Hepatocyte (in vitro differentiated cells): ENCODE results near the gene APOC1. TPM values are rescaled to one million over a fixed set of nuclear protein-coding genes. Genes with fewer than 3 reads are reported as not detected.
A peak's percentile ranks its signal among the peaks of the same experiment; 100 is the strongest.
"Not testable (repeated sequence)": the region's sequence is repeated elsewhere in the genome, so short reads cannot be mapped to it uniquely, and the experiment has no call there.

Experiments
- DNase-seq: peaks from one replicate; pipeline ENCODE4 v3.0.0-alpha.2; 2016; ENCODE audit warnings: low spot score
- H2AFZ ChIP-seq: fragments of 200-600 bp; sonication (generic); 2 replicates; pipeline ENCODE4 v1.6.0; 2016; ENCODE audit warnings: antibody characterized with exemption, mild to moderate bottlenecking
- H3K27ac ChIP-seq: fragments of 200-600 bp; sonication (generic); 2 replicates; pipeline ENCODE4 v1.5.1; 2016; ENCODE audit warnings: mild to moderate bottlenecking
- H3K27me3 ChIP-seq: fragments of 200-600 bp; sonication (generic); 2 replicates; pipeline ENCODE4 v1.6.1; 2016
- H3K36me3 ChIP-seq: fragments of 200-600 bp; sonication (generic); replicated peaks from 2 replicates; pipeline ENCODE4 v1.5.1; 2016; ENCODE audit warnings: low read depth; ENCODE audit not compliant: insufficient read depth
- H3K4me1 ChIP-seq: fragments of 200-600 bp; sonication (generic); 2 replicates; pipeline ENCODE4 v1.5.1; 2016; ENCODE audit warnings: mild to moderate bottlenecking, moderate library complexity; ENCODE audit not compliant: insufficient read depth
- H3K4me2 ChIP-seq: fragments of 200-600 bp; sonication (generic); 2 replicates; pipeline ENCODE4 v1.6.0; 2016
- H3K4me3 ChIP-seq: fragments of 200-600 bp; sonication (generic); 2 replicates; pipeline ENCODE4 v1.5.1; 2016; ENCODE audit warnings: mild to moderate bottlenecking
- H3K79me2 ChIP-seq: fragments of 200-600 bp; sonication (generic); 2 replicates; pipeline ENCODE4 v1.6.0; 2017; ENCODE audit warnings: mild to moderate bottlenecking
- H3K9me2 ChIP-seq: fragments of 200-600 bp; sonication (generic); replicated peaks from 2 replicates; pipeline ENCODE4 v1.6.0; 2017; ENCODE audit warnings: mild to moderate bottlenecking; ENCODE audit not compliant: insufficient read depth
- H3K9me3 ChIP-seq: fragments of 200-600 bp; sonication (generic); 2 replicates; pipeline ENCODE4 v1.5.1; 2016; ENCODE audit warnings: low read depth, mild to moderate bottlenecking
- H4K20me1 ChIP-seq: fragments of 200-600 bp; sonication (generic); 2 replicates; pipeline ENCODE4 v1.6.0; 2016; ENCODE audit warnings: mild to moderate bottlenecking; ENCODE audit not compliant: insufficient read depth, poor library complexity, severe bottlenecking
- CTCF ChIP-seq: fragments of 200-600 bp; sonication (generic); IDR thresholded peaks from 2 replicates; pipeline ENCODE4 v1.5.1; 2016; ENCODE audit warnings: antibody characterized with exemption, mild to moderate bottlenecking; ENCODE audit not compliant: poor library complexity
- EZH2 ChIP-seq: fragments of 200-600 bp; sonication (generic); IDR thresholded peaks from 2 replicates; pipeline ENCODE4 v1.6.1; 2016; ENCODE audit warnings: antibody characterized with exemption, mild to moderate bottlenecking, borderline replicate concordance
- EZH2phosphoT487 ChIP-seq: fragments of 200-600 bp; sonication (generic); IDR thresholded peaks from one replicate; pipeline ENCODE4 v1.6.1; 2018; ENCODE audit warnings: antibody characterized with exemption, mild to moderate bottlenecking, low read depth, moderate library complexity; ENCODE audit not compliant: unreplicated experiment, severe bottlenecking
- WGBS: methylation state at CpG from one replicate; pipeline ENCODE4 v1.1.6; 2016; ENCODE audit warnings: low lambda C conversion rate; ENCODE audit errors: missing lambda C conversion rate; 5-methylcytosine and 5-hydroxymethylcytosine counted together
- polyA plus RNA-seq: library from polyadenylated mRNA; unstranded; fragments of >200 nt; fragmentation: Nextera tagmentation; extraction: Ambion mirVana; gene quantifications from 2 replicates; pipeline ENCODE4 v1.2.1, GENCODE V29; 2016
- total RNA-seq: library from RNA; depleted of rRNA; stranded (reverse); fragments of >200 nt; gene quantifications from 2 replicates; pipeline ENCODE4 v1.2.3, GENCODE V29; 2014

Gene APOC1
- total and polyA plus RNA-seq, 2 experiments from 2014 or later: 390 to 606 TPM

DNA sequence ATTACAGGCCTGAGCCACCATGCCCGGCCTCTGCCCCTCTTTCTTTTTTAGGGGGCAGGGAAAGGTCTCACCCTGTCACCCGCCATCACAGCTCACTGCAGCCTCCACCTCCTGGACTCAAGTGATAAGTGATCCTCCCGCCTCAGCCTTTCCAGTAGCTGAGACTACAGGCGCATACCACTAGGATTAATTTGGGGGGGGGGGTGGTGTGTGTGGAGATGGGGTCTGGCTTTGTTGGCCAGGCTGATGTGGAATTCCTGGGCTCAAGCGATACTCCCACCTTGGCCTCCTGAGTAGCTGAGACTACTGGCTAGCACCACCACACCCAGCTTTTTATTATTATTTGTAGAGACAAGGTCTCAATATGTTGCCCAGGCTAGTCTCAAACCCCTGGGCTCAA is 4.6 kb upstream of the APOC1 start:
- H2AFZ ChIP-seq: no peak overlapping the region
- peaks cover 35% of the 10 kb centered on the region for H3K4me1 ChIP-seq
- TF ChIP-seq EZH2 (no peak), EZH2phosphoT487 (no peak), CTCF (no peak)
- H3K4me3 ChIP-seq: no peak overlapping the region
- H4K20me1 ChIP-seq: peaks cover 6% of the 10 kb centered on the region
- H3K9me2 ChIP-seq: no peaks in the 10 kb centered on the region
- 85% methylated on average over 5 of the region's 5 CpGs for WGBS
- DNase-seq: no peak
- H3K79me2 ChIP-seq: peaks cover 3% of the 10 kb centered on the region
- no peak overlapping the region for H3K4me2 ChIP-seq
- no peaks in the 10 kb centered on the region for H3K36me3 ChIP-seq
- no peaks in the 10 kb centered on the region for H3K9me3 ChIP-seq
- peak overlapping the region; percentile 37 for H3K27ac ChIP-seq
- no peaks in the 10 kb centered on the region for H3K27me3 ChIP-seq

DNA sequence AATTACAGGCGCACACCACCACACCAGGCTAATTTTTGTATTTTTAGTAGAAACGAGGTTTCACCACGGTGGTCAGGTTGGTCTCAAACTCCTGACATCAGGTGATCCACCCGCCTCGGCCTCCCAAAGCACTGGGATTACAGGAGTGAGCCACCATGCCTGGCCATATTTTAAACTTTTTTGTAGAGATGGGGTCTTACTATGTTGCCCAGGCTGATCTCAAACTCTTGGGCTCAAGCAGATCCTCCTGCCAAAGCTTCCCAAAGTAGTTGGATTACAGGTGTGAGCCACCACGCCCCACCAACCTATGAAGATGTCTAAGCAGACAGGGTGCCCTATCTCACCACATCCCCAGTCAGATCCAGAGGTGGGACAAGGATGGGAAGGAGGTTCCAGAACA is 2.5 kb upstream of the APOC1 start:
- H3K4me1 ChIP-seq: peaks cover 22% of the 10 kb centered on the region
- not testable (repeated sequence) for H4K20me1 ChIP-seq, H3K9me2 ChIP-seq, H3K9me3 ChIP-seq, H3K4me2 ChIP-seq, H3K27ac ChIP-seq, H3K4me3 ChIP-seq, H3K36me3 ChIP-seq, H3K27me3 ChIP-seq, H2AFZ ChIP-seq, H3K79me2 ChIP-seq, DNase-seq
- 93% methylated on average over 6 of the region's 6 CpGs for WGBS

DNA sequence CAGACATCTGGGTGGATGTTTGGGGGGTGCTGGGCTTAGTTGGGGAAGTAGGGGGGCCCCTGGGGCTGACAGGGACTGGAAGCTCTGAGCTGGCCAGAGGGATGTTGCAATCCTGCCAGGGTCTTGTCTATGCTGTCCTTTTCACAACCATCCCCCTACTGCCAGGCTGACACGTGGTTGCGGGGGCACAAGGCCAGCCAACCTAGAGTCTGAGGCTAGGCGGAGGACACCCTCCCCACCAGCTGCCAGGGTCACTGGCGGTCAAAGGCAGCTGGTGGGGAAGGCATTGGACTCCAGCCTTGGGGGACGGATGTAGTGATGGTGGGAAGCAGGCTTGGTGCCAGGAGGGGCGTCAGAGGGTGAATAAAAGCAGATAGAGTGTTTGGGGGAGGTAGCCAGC is 1.6 kb upstream of the APOC1 start:
- Histone ChIP-seq H3K4me1 (peaks cover 18% of the 10 kb centered on the region), H3K9me2 (no peaks in the 10 kb centered on the region), H3K4me2 (no peak overlapping the region), H3K36me3 (no peaks in the 10 kb centered on the region), H3K27me3 (no peaks in the 10 kb centered on the region), H3K79me2 (no peaks in the 10 kb centered on the region), H2AFZ (no peak overlapping the region), H4K20me1 (no peaks in the 10 kb centered on the region), H3K4me3 (no peak overlapping the region), H3K9me3 (no peaks in the 10 kb centered on the region), H3K27ac (no peak overlapping the region)
- DNase-seq: no peak
- WGBS: 73% methylated on average over 6 of the region's 6 CpGs
- no peak for TF ChIP-seq EZH2

DNA sequence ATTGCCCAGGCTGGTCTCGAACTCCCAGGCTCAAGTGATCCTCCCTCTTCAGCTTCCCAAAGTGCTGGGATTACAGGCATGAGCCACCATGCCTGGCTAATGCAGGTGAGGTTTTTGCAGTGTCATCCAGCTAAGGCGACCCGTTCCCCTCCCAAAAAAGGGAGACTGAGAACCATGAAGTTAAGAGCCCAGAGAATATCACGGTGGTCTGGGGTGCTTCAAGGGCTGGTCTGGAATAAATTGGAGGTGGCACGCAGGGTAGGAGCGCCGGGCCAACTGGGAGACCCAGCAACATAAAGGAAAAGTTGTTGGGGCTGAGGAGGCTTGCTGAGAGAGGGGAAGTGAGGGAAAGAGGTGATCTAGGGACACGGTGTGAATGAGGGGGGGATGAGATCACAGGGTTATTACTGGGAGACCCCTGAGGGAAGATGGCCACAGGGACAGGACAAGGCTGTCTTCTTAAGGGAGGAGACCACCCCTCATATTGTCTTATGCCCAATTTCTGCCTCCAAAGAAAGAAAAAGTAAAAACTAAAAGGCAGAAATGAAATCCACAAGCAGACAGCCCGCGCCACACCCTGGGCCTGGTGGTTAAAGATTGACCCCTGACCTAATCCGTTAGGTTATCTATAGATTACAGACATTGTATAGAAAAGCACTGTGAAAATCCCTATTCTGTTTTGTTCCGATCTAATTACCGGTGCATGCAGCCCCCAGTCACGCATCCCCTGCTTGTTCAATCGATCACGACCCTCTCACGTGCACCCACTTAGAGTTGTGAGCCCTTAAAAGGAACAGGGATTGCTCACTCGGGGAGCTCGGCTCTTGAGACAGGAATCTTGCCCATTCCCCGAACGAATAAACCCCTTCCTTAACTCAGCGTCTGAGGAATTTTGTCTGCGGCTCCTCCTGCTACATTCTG is 636 bp upstream of the APOC1 start:
- not testable (repeated sequence) for H3K79me2 ChIP-seq, H3K9me2 ChIP-seq, H3K4me3 ChIP-seq, H4K20me1 ChIP-seq, H3K9me3 ChIP-seq, H3K27me3 ChIP-seq, H2AFZ ChIP-seq, H3K36me3 ChIP-seq, DNase-seq
- WGBS: 51% methylated on average over 23 of the region's 23 CpGs
- peaks cover 18% of the 10 kb centered on the region for H3K4me1 ChIP-seq
- H3K4me2 ChIP-seq: peak overlapping the region; percentile 77
- peak overlapping the region; percentile 59 for H3K27ac ChIP-seq

DNA sequence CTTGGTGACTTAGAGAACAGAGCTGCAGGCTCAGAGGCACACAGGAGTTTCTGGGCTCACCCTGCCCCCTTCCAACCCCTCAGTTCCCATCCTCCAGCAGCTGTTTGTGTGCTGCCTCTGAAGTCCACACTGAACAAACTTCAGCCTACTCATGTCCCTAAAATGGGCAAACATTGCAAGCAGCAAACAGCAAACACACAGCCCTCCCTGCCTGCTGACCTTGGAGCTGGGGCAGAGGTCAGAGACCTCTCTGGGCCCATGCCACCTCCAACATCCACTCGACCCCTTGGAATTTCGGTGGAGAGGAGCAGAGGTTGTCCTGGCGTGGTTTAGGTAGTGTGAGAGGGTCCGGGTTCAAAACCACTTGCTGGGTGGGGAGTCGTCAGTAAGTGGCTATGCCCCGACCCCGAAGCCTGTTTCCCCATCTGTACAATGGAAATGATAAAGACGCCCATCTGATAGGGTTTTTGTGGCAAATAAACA is 9.9 kb downstream of the APOC1 start:
- Histone ChIP-seq H3K79me2 (no peaks in the 10 kb centered on the region), H3K4me2 (no peak overlapping the region), H3K27ac (peak overlapping the region; percentile 86), H3K9me3 (no peaks in the 10 kb centered on the region), H2AFZ (no peak overlapping the region), H3K27me3 (no peaks in the 10 kb centered on the region), H3K4me1 (peaks cover 10% of the 10 kb centered on the region), H3K4me3 (no peak overlapping the region), H4K20me1 (no peaks in the 10 kb centered on the region), H3K36me3 (no peaks in the 10 kb centered on the region), H3K9me2 (no peaks in the 10 kb centered on the region)
- WGBS: 71% methylated on average over 8 of the region's 8 CpGs
- no peak for DNase-seq
- TF ChIP-seq EZH2phosphoT487 (no peak), CTCF (no peak), EZH2 (no peak)
